OCI-LY1 (cell line): ENCODE data around the gene RXFP1.

ENCODE experiments used
- H2AFZ ChIP-seq: fragments of 200-600 bp; sonication (generic), shearing (Covaris generic); 2 replicates; pipeline ENCODE4 v1.6.0; 2014; ENCODE audit warnings: antibody characterized with exemption, mild to moderate bottlenecking, low read length
- H3F3A ChIP-seq: fragments of 200-600 bp; sonication (generic), shearing (Covaris generic); 2 replicates; pipeline ENCODE4 v1.6.0; 2014; ENCODE audit warnings: mild to moderate bottlenecking, antibody characterized with exemption, low read length, moderate library complexity; ENCODE audit not compliant: insufficient read depth
- H3K27ac ChIP-seq: fragments of 200-600 bp; sonication (generic); 2 replicates; pipeline ENCODE4 v1.5.1; 2014; ENCODE audit warnings: low read length, mixed run types, mild to moderate bottlenecking, low read depth; ENCODE audit not compliant: poor library complexity, severe bottlenecking
- H3K27me3 ChIP-seq: fragments of 200-600 bp; sonication (generic); 2 replicates; pipeline ENCODE4 v1.6.0; 2014; ENCODE audit warnings: antibody characterized with exemption, mild to moderate bottlenecking, low read length, moderate library complexity; ENCODE audit not compliant: insufficient read depth
- H3K36me3 ChIP-seq: fragments of 200-600 bp; sonication (generic); 2 replicates; pipeline ENCODE4 v1.6.1; 2014; ENCODE audit warnings: mild to moderate bottlenecking, antibody characterized with exemption, low read length, moderate library complexity, mixed read lengths; ENCODE audit not compliant: insufficient read depth
- H3K4me1 ChIP-seq: fragments of 200-600 bp; sonication (generic); 2 replicates; pipeline ENCODE4 v1.5.1; 2014; ENCODE audit warnings: mild to moderate bottlenecking, low read length, moderate library complexity; ENCODE audit not compliant: insufficient read depth, severe bottlenecking
- H3K4me2 ChIP-seq: fragments of 200-600 bp; sonication (generic), shearing (Covaris generic); 2 replicates; pipeline ENCODE4 v1.6.1; 2014; ENCODE audit warnings: low read length
- H3K4me3 ChIP-seq: fragments of 200-600 bp; sonication (generic); 2 replicates; pipeline ENCODE4 v1.5.1; 2014; ENCODE audit warnings: low read length, low read depth, mild to moderate bottlenecking, mixed read lengths; ENCODE audit not compliant: poor library complexity, severe bottlenecking
- H3K79me2 ChIP-seq: fragments of 200-600 bp; shearing (Covaris generic); 2 replicates; pipeline ENCODE4 v1.6.1; 2016; ENCODE audit warnings: mixed run types, low read length, mixed read lengths; ENCODE audit not compliant: insufficient read depth
- H3K9ac ChIP-seq: fragments of 200-600 bp; sonication (generic), shearing (Covaris generic); 2 replicates; pipeline ENCODE4 v1.6.1; 2014; ENCODE audit warnings: mild to moderate bottlenecking, low read length, mixed read lengths
- H3K9me2 ChIP-seq: fragments of 200-600 bp; sonication (generic), shearing (Covaris generic); 2 replicates; pipeline ENCODE4 v1.6.1; 2014; ENCODE audit warnings: low read depth, mild to moderate bottlenecking, low read length, mixed read lengths
- H3K9me3 ChIP-seq: fragments of 200-600 bp; shearing (Covaris generic); 2 replicates; pipeline ENCODE4 v1.6.1; 2014; ENCODE audit warnings: low read length, mixed read lengths
- H4K20me1 ChIP-seq: fragments of 200-600 bp; sonication (generic), shearing (Covaris generic); 2 replicates; pipeline ENCODE4 v1.6.0; 2016; ENCODE audit warnings: mild to moderate bottlenecking, low read length; ENCODE audit not compliant: insufficient read depth
- CTCF ChIP-seq: fragments of 200-600 bp; sonication (generic), shearing (Covaris generic); IDR thresholded peaks from 2 replicates; pipeline ENCODE4 v1.5.1; 2017; ENCODE audit warnings: mild to moderate bottlenecking, antibody characterized with exemption, low read length, moderate library complexity, mixed read lengths
- EZH2 ChIP-seq: fragments of 200-600 bp; sonication (generic), shearing (Covaris generic); IDR thresholded peaks from 2 replicates; pipeline ENCODE4 v1.8.0; 2017; ENCODE audit warnings: borderline replicate concordance, mixed run types, mild to moderate bottlenecking, antibody characterized with exemption, low read length, moderate library complexity, mixed read lengths

The RXFP1 gene

DNA sequence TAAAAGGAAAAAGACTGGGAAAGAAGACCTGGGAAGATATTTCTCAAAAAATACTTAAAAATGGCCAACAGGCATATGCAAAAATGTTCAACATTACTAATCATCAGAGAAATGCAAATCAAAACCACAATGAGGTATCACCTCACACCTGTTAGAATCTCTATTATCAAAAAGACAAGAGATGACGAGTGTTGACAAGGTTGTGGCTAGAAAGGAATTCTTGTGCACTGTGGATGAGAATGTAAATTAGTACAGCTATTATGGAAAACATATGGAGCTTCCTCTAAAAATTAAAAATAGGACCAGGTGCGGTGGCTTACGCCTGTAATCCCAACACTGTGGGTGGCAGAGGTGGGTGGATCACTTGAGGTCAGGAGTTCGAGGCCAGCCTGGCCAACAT is 100.0 kb downstream of the RXFP1 start:
- no peaks in the 10 kb centered on the region for H3K27me3 ChIP-seq
- H3F3A ChIP-seq: no peaks in the 10 kb centered on the region
- no peaks in the 10 kb centered on the region for H4K20me1 ChIP-seq
- no peak overlapping the region for H2AFZ ChIP-seq
- H3K9me3 ChIP-seq: no peaks in the 10 kb centered on the region
- H3K9ac ChIP-seq: no peak overlapping the region
- H3K79me2 ChIP-seq: no peaks in the 10 kb centered on the region
- no peaks in the 10 kb centered on the region for H3K9me2 ChIP-seq
- H3K4me3 ChIP-seq: no peak overlapping the region
- no peaks in the 10 kb centered on the region for H3K36me3 ChIP-seq
- no peak overlapping the region for H3K4me2 ChIP-seq
- H3K27ac ChIP-seq: no peak overlapping the region
- TF ChIP-seq EZH2 (no peak), CTCF (no peak)
- no peaks in the 10 kb centered on the region for H3K4me1 ChIP-seq

- no peaks in the 10 kb centered on the region for H3K9me2 ChIP-seq
- H3K27me3 ChIP-seq: no peaks in the 10 kb centered on the region
- H4K20me1 ChIP-seq: no peaks in the 10 kb centered on the region
- H3K9me3 ChIP-seq: no peaks in the 10 kb centered on the region
- H3K4me3 ChIP-seq: no peak overlapping the region
- no peak overlapping the region for H3K9ac ChIP-seq
- no peaks in the 10 kb centered on the region for H3K36me3 ChIP-seq
- H3K4me1 ChIP-seq: no peaks in the 10 kb centered on the region
- no peak overlapping the region for H2AFZ ChIP-seq
- no peak overlapping the region for H3K4me2 ChIP-seq
- no peak overlapping the region for H3K27ac ChIP-seq
- H3K79me2 ChIP-seq: no peaks in the 10 kb centered on the region
- H3F3A ChIP-seq: no peaks in the 10 kb centered on the region
- TF ChIP-seq CTCF (no peak), EZH2 (no peak)
Measured at GRCh38 chr4:158622251-158622650, 100.6 kb downstream of the RXFP1 start.

DNA sequence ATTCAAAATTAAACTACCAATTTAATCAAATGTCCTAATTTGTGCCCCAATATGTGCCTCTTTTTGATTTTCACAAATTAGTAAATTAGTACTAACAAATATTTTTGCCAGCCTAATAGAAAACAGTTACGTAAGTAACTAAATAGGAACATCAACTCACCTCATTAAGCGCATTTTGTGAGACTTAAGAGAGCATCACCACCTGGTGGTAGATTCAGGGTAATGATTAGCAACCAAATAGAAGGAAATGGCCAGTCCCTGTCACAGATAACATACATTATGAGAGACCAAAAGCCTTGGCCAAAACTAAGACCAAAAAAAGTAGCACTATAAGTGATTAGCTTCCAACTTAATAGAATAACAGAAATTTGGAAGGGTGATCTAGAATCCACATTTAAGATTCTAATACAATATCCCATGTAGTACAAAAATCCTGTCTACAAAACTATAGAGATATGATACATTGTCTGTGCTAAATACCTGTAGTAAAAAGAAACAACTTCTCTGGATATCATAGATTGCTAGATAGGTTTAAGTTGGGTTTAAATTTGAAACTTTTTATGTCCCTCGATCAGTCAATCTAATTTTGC is 103.3 kb downstream of the RXFP1 start:
- no peaks in the 10 kb centered on the region for H3K36me3 ChIP-seq
- no peak overlapping the region for H3K4me2 ChIP-seq
- H3K9me2 ChIP-seq: no peaks in the 10 kb centered on the region
- no peaks in the 10 kb centered on the region for H3F3A ChIP-seq
- H3K27ac ChIP-seq: no peak overlapping the region
- H4K20me1 ChIP-seq: no peaks in the 10 kb centered on the region
- no peaks in the 10 kb centered on the region for H3K27me3 ChIP-seq
- H3K9ac ChIP-seq: no peak overlapping the region
- no peaks in the 10 kb centered on the region for H3K79me2 ChIP-seq
- no peak overlapping the region for H3K4me3 ChIP-seq
- H3K9me3 ChIP-seq: no peaks in the 10 kb centered on the region
- H2AFZ ChIP-seq: no peak overlapping the region
- peak; percentile 69 for TF ChIP-seq CTCF
- TF ChIP-seq EZH2: no peak
- no peaks in the 10 kb centered on the region for H3K4me1 ChIP-seq
